T-helper 9 cell (primary cell): ENCODE measurements around the gene ABCF1.

Experiments used
- DNase-seq: peaks from one replicate; pipeline ENCODE4 v3.0.0-alpha.2; 2020

The ABCF1 gene

DNA sequence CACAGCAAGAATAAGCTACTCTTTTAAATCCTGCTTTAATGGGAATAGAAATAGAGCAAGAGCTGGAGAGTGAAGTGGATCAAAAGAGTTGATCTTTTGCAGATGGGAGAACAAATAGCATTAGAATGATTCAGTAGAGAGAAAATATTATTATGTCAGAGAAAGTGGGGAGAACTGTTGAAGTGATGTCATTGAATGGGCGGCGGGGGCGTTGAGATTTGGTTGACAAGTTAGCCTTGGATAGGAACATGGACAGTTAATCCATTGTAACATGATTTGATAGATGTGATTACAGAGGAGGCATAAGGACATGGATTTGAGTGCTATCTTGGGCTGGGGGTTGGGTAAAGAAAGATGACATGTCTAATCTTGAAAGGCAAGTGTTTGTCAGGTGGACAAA lies 64.6 kb downstream of the ABCF1 start:
- DNase-seq: no peak

DNA sequence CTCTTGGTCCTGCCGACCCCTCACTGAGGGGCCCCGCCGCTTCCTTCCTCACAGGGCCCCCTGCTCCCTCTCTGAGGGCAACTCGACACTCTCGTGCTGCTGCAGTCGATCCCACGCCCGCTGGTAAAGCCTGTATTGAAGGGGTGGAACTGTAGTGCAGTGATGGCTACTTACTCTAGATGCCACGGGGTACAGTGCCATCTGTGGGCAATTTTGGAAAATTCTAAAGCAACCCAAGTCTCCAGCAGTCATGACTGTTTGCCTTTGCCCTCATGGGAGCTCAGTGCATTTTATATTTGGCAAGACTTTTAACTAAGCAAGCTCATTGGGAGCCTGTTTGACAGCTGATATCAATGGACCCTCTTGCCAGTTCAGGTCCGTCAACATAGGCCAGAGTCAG lies 69.2 kb downstream of the ABCF1 start:
- no peak for DNase-seq

DNA sequence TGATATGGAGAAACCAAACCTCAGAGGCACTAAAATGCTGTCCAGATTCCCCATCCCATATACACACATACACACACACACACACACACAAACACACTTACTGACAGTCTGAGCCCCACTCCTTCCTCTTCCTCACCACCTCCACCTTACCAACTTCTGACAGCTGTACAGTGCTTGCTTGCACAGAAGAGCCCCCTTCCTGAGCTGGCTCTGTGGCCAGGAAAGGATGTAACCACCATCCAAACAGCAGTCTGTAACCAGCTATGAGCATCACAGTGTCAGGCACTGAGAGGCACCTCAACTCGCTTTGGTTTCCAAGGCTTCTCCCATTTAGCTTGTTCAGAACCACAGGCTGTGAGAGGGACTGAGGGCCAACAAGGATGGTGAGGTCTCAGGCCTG lies 69.8 kb downstream of the ABCF1 start:
- no peak for DNase-seq
